ENCODE results near the gene FAM163A.

- TF ChIP-seq, protein P1, sequence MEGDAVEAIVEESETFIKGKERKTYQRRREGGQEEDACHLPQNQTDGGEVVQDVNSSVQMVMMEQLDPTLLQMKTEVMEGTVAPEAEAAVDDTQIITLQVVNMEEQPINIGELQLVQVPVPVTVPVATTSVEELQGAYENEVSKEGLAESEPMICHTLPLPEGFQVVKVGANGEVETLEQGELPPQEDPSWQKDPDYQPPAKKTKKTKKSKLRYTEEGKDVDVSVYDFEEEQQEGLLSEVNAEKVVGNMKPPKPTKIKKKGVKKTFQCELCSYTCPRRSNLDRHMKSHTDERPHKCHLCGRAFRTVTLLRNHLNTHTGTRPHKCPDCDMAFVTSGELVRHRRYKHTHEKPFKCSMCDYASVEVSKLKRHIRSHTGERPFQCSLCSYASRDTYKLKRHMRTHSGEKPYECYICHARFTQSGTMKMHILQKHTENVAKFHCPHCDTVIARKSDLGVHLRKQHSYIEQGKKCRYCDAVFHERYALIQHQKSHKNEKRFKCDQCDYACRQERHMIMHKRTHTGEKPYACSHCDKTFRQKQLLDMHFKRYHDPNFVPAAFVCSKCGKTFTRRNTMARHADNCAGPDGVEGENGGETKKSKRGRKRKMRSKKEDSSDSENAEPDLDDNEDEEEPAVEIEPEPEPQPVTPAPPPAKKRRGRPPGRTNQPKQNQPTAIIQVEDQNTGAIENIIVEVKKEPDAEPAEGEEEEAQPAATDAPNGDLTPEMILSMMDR (IDR thresholded peaks at IDR 0.05) = no peak
- TF ChIP-seq POLR2A (IDR thresholded peaks at IDR 0.05) = no peak
These were observed 82.1 kb downstream of the FAM163A start for GRCh38 chr1:179825206-179825605.
